Measurements from ENCODE around the gene VRK3.

VRK3 gene

GRCh38 chr19:50046649-50047503 lies 21.7 kb upstream of the VRK3 start:
- DNase-seq (ENCODE audit: low read depth, low spot score): no peak
- ChIA-PET POLR2A (no interaction called here), CTCF (interaction anchor here (0.7 kb wide), 1 partner anchor 89 kb away, joined by 3 read pairs; no protein-coding TSS in a partner anchor)
- TF ChIP-seq CTCF (IDR thresholded peaks at IDR 0.05; ENCODE audit: insufficient read depth, low read length, missing control alignments): peak; percentile 17
- H3K4me3 ChIP-seq (ENCODE audit: low read depth, low read length): no peak overlapping the region

GRCh38 chr19:50044922-50045321 lies 19.8 kb upstream of the VRK3 start:
- ChIA-PET CTCF (no interaction called here), POLR2A (no interaction called here)
- no peak for TF ChIP-seq CTCF (IDR thresholded peaks at IDR 0.05; ENCODE audit: insufficient read depth, low read length, missing control alignments)
- DNase-seq (ENCODE audit: low read depth, low spot score): no peak
- no peak overlapping the region for H3K4me3 ChIP-seq (ENCODE audit: low read depth, low read length)

- DNase-seq (ENCODE audit: low read depth, low spot score): no peak
- no peak overlapping the region for H3K4me3 ChIP-seq (ENCODE audit: low read depth, low read length)
- POLR2A ChIA-PET: no interaction called here
- CTCF ChIA-PET: no interaction called here
- no peak for TF ChIP-seq CTCF (IDR thresholded peaks at IDR 0.05; ENCODE audit: insufficient read depth, low read length, missing control alignments)
Observed at GRCh38 chr19:50043967-50044366, 18.8 kb upstream of the VRK3 start.

- no peak for DNase-seq (ENCODE audit: low read depth, low spot score)
- POLR2A ChIA-PET: interaction anchor here (0.7 kb wide), 1 partner anchor 14 kb away, joined by 3 read pairs; no protein-coding TSS in a partner anchor
- TF ChIP-seq CTCF (IDR thresholded peaks at IDR 0.05; ENCODE audit: insufficient read depth, low read length, missing control alignments): no peak
- H3K4me3 ChIP-seq (ENCODE audit: low read depth, low read length): no peak overlapping the region
- CTCF ChIA-PET: no interaction called here
Observed at GRCh38 chr19:50042363-50043024, 17.3 kb upstream of the VRK3 start.

- H3K4me3 ChIP-seq (ENCODE audit: low read depth, low read length): no peak overlapping the region
- POLR2A ChIA-PET: no interaction called here
Observed at GRCh38 chr19:50040967-50041366, 15.8 kb upstream of the VRK3 start.

More at GRCh38 chr19:50040967-50041366, 15.8 kb upstream of the VRK3 start:
- no peak for DNase-seq (ENCODE audit: low read depth, low spot score)
- CTCF ChIA-PET: no interaction called here
- TF ChIP-seq CTCF (IDR thresholded peaks at IDR 0.05; ENCODE audit: insufficient read depth, low read length, missing control alignments): no peak
